GM12865 (cell line): ENCODE measurements around the gene MTR.

Experiments used
- DNase-seq: peaks from one replicate; pipeline ENCODE4 v3.0.0; 2010; ENCODE audit warnings: low read depth
- H3K4me3 ChIP-seq: 2 replicates; pipeline ENCODE4 v1.5.1; 2011; ENCODE audit warnings: mild to moderate bottlenecking, low read depth, low read length, control low read depth
- CTCF ChIP-seq: IDR thresholded peaks from 2 replicates; pipeline ENCODE4 v1.5.1; 2011; ENCODE audit warnings: low read length, control low read depth, low read depth, inconsistent platforms; ENCODE audit not compliant: insufficient read depth; ENCODE audit errors: missing control alignments

Gene MTR

GRCh38 chr1:236837115-236837514, 42.0 kb downstream of the MTR start:
- H3K4me3 ChIP-seq, result no peak overlapping the region
- TF ChIP-seq CTCF, result no peak
- DNase-seq, result no peak

- no peak overlapping the region for H3K4me3 ChIP-seq
- TF ChIP-seq CTCF, result no peak
- no peak for DNase-seq
Observed at GRCh38 chr1:236837897-236838296, 42.8 kb downstream of the MTR start.

GRCh38 chr1:236841341-236841740, 46.2 kb downstream of the MTR start:
- no peak for TF ChIP-seq CTCF
- H3K4me3 ChIP-seq, result no peak overlapping the region
- DNase-seq, result no peak

- TF ChIP-seq CTCF, result no peak
- no peak for DNase-seq
- H3K4me3 ChIP-seq, result no peak overlapping the region
Observed at GRCh38 chr1:236844499-236845271, 49.6 kb downstream of the MTR start.

GRCh38 chr1:236845830-236846229, 50.7 kb downstream of the MTR start:
- no peak for DNase-seq
- H3K4me3 ChIP-seq, result no peak overlapping the region
- TF ChIP-seq CTCF, result no peak

GRCh38 chr1:236848274-236848923, 53.3 kb downstream of the MTR start:
- TF ChIP-seq CTCF, result no peak
- H3K4me3 ChIP-seq, result no peak overlapping the region

More at GRCh38 chr1:236848274-236848923, 53.3 kb downstream of the MTR start:
- DNase-seq, result no peak
